Activated naive CD8-positive, alpha-beta T cell treated with anti-CD3 and anti-CD28 coated beads for 36 hours (primary cell): ENCODE measurements around the gene PRR18. TPM values are rescaled to one million over a fixed set of nuclear protein-coding genes. Genes with fewer than 3 reads are reported as not detected.

ENCODE experiments used
- DNase-seq: peaks from one replicate; pipeline ENCODE4 v3.0.0; 2021
- H3K27ac Mint-ChIP-seq: one replicate; pipeline ENCODE4 v1.8.0; 2022; ENCODE audit warnings: mild to moderate bottlenecking, moderate library complexity, mixed read lengths
- H3K27me3 Mint-ChIP-seq: one replicate; pipeline ENCODE4 v1.8.0; 2022; ENCODE audit warnings: mild to moderate bottlenecking, mixed read lengths
- H3K36me3 Mint-ChIP-seq: one replicate; pipeline ENCODE4 v1.8.0; 2021; ENCODE audit warnings: mild to moderate bottlenecking, mixed read lengths
- H3K4me1 Mint-ChIP-seq: one replicate; pipeline ENCODE4 v1.8.0; 2021; ENCODE audit warnings: mixed read lengths
- H3K4me3 Mint-ChIP-seq: one replicate; pipeline ENCODE4 v1.8.0; 2022; ENCODE audit warnings: mild to moderate bottlenecking, moderate library complexity, mixed read lengths
- H3K9me3 Mint-ChIP-seq: one replicate; pipeline ENCODE4 v1.8.0; 2022; ENCODE audit warnings: mixed read lengths
- total RNA-seq, 2 experiments: library from RNA; stranded (reverse); gene quantifications; one replicate each; pipeline ENCODE4 v1.2.3, GENCODE V29; 2021

PRR18 gene
- total RNA-seq, 2 experiments from 2014 or later, result 0.08 to 0.33 TPM

GRCh38 chr6:166317261-166318212 lies 9.3 kb upstream of the PRR18 start:
- Mint-ChIP-seq H3K27ac (no peak overlapping the region), H3K9me3 (no peaks in the 10 kb centered on the region), H3K36me3 (no peaks in the 10 kb centered on the region), H3K4me1 (no peaks in the 10 kb centered on the region), H3K4me3 (no peak overlapping the region), H3K27me3 (no peaks in the 10 kb centered on the region)
- no peak for DNase-seq

GRCh38 chr6:166315436-166315835 lies 7.2 kb upstream of the PRR18 start:
- no peaks in the 10 kb centered on the region for H3K36me3 Mint-ChIP-seq
- H3K4me1 Mint-ChIP-seq, result no peaks in the 10 kb centered on the region
- H3K9me3 Mint-ChIP-seq, result no peaks in the 10 kb centered on the region
- H3K27ac Mint-ChIP-seq, result no peak overlapping the region
- peaks cover under 1% of the 10 kb centered on the region for H3K27me3 Mint-ChIP-seq
- DNase-seq, result no peak
- no peak overlapping the region for H3K4me3 Mint-ChIP-seq

DNA sequence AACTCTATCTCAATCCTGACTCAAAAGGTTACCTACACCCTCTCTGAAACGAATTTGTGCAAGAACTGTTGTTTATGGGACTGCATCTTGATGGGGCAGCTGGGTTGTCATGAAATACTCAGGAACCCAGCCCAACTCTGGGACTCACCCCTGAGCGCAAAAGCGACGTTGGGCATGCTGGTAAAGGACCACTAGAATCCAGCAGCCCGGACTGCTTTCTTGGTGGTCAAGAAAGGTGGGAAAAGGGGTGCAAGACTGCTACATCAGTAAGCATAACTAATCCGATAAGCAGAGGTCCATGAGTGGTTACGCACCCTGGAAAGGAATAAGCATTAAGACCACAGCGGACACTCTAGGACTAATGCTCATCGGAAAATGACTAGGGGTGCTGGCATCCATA lies 6.3 kb upstream of the PRR18 start:
- no peaks in the 10 kb centered on the region for H3K4me1 Mint-ChIP-seq
- DNase-seq, result no peak
- H3K27me3 Mint-ChIP-seq, result peaks cover 10% of the 10 kb centered on the region
- H3K27ac Mint-ChIP-seq, result no peak overlapping the region
- no peak overlapping the region for H3K4me3 Mint-ChIP-seq
- H3K9me3 Mint-ChIP-seq, result no peaks in the 10 kb centered on the region
- H3K36me3 Mint-ChIP-seq, result no peaks in the 10 kb centered on the region

DNA sequence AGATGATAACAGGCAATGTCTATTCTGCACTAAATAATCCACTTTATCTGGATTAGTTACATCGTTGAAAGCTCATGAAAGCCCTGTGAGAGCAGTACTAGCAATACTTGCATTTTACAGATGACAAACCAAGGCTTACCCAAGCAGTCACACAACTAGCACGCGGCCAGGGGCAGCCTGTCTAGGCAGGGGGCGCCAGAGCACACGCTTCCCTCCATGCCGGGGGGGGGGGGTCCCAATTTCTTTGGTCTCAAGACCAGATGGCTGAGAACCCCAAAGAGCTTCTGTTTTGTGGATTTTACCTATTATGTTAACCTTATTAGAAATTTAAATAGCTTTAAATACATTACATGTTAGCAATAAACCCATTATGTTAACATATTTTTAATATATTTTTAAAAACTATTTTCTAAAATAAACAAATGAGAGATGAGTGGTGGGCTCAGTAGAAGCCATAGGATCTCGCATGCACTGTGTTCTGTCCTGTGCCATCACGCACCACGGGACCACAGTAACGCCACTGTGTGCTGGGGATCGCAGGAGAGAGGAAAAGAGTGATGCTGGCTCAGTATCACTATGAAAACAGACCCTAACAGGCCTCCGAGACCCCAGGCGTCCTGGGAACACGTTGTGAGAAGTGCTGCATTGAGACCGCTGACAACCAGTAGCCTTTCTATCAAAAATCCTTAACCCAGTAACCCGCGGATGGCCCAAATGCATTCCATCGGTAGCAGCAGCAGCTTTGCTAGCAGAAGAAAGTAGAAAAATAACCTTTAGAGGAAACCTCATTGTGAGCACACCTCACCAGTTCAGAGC lies 5.3 kb upstream of the PRR18 start:
- DNase-seq, result peak; percentile 50
- peaks cover 2% of the 10 kb centered on the region for H3K4me1 Mint-ChIP-seq
- H3K27me3 Mint-ChIP-seq, result peaks cover 20% of the 10 kb centered on the region
- no peak overlapping the region for H3K27ac Mint-ChIP-seq
- no peaks in the 10 kb centered on the region for H3K36me3 Mint-ChIP-seq
- H3K4me3 Mint-ChIP-seq, result no peak overlapping the region
- no peaks in the 10 kb centered on the region for H3K9me3 Mint-ChIP-seq

GRCh38 chr6:166312832-166313231 lies 4.6 kb upstream of the PRR18 start:
- Mint-ChIP-seq H3K36me3 (no peaks in the 10 kb centered on the region), H3K27ac (no peak overlapping the region), H3K27me3 (peaks cover 20% of the 10 kb centered on the region), H3K4me1 (peaks cover 2% of the 10 kb centered on the region), H3K9me3 (no peaks in the 10 kb centered on the region), H3K4me3 (no peak overlapping the region)
- DNase-seq, result no peak

- no peaks in the 10 kb centered on the region for H3K36me3 Mint-ChIP-seq
- H3K9me3 Mint-ChIP-seq, result no peaks in the 10 kb centered on the region
- no peak overlapping the region for H3K27ac Mint-ChIP-seq
- peaks cover 34% of the 10 kb centered on the region for H3K27me3 Mint-ChIP-seq
- no peak overlapping the region for H3K4me3 Mint-ChIP-seq
- peaks cover 2% of the 10 kb centered on the region for H3K4me1 Mint-ChIP-seq
- DNase-seq, result no peak
These were observed 2.4 kb upstream of the PRR18 start for GRCh38 chr6:166310634-166311033.

- Mint-ChIP-seq H3K27me3 (peaks cover 40% of the 10 kb centered on the region), H3K36me3 (no peaks in the 10 kb centered on the region), H3K4me3 (no peak overlapping the region), H3K9me3 (no peaks in the 10 kb centered on the region), H3K4me1 (peaks cover 2% of the 10 kb centered on the region), H3K27ac (no peak overlapping the region)
- no peak for DNase-seq
These were observed 1.8 kb upstream of the PRR18 start for GRCh38 chr6:166309977-166310376.

DNA sequence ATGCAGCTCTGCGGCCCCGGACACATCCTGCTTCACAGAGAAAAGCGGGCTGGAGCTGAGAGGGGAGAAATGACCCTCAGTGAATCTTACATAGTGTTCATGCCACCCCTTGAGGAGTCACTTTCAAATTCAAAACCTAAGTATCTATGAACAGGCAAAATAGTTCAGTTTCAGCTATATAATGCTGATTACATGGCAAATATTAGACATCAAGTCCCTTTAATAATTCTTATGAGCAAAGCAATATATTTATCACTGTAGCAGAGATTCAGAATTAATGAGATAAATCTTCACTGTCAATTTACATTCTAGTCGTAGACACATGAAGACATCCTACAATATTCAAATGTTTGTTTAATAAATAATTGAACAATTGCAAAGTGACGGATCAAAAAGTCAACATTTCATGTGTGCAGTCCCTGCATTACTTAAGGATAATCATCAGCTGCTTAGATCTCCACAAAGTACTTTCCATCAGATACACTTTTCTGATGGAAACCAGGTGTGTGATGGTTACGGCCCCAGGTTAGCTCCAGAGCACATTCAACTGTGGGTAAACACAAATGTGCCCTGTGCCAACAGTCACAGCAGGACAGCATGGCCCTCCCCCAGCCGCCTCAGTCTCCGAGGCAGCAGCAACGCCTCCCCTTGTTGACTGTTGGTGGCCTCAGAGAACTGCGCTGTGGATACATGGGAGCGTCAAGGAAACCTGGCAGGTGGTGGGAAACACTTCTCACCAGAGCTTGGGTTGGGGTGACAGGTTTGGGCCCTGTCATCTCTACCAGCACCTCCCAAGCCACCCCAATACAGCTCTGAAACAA lies 787 bp upstream of the PRR18 start:
- peak overlapping the region; percentile 43 for H3K4me3 Mint-ChIP-seq
- no peak for DNase-seq
- no peaks in the 10 kb centered on the region for H3K9me3 Mint-ChIP-seq
- H3K4me1 Mint-ChIP-seq, result peaks cover 2% of the 10 kb centered on the region
- H3K27me3 Mint-ChIP-seq, result peaks cover 46% of the 10 kb centered on the region
- H3K27ac Mint-ChIP-seq, result no peak overlapping the region
- no peaks in the 10 kb centered on the region for H3K36me3 Mint-ChIP-seq

DNA sequence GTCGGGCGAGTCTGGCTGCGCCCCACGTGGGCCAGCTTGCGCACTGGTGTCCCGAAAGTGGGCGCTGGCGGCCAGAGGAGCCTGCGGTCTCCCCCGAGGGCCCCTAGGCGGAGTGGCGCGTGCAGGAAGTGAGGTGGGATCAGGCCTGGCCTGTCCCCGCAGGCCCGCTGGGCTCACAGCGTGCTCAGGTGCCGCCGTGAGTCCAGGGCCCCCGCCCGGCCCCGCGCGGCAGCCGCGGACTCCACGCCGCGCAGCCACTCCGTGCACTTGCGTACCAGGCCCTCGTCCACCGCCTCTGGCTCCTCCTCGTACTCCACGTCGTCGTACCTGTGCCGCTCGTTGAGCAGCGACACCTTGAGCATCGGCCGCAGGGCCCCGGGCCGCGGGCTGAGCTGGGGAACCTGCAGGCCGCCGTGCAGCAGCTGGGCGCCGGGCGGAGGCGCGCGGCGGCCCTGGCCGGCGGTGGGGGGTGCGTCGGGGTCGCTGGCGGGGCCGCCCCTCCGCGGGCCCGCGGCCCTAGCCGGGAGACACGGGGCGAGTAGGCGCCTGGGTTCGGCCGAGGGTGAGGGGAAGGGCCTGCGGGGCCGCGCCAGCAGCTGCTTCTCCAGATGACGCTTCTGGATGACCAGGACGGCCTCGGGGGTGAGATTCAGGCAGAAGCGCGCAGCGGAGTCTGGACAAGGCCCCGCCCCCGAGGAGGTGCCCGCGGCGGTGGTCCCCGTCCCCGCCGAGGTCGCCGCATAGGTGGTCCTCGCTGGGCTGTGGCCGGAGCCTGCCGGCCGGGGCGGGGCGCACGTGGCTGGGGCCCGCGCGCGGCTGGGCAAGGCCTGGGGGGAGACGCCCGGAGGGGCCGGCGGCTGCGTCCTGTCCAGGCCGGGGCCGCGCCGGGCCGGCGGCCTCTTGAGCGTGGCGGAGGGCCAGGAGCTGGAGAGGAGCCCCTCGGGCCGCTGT lies 835 bp downstream of the PRR18 start:
- Mint-ChIP-seq H3K27ac (no peak overlapping the region), H3K27me3 (peaks cover 62% of the 10 kb centered on the region), H3K36me3 (no peaks in the 10 kb centered on the region), H3K4me1 (peaks cover 2% of the 10 kb centered on the region), H3K9me3 (no peaks in the 10 kb centered on the region), H3K4me3 (no peak overlapping the region)
- DNase-seq, result peak; percentile 11

GRCh38 chr6:166306378-166307081 lies 1.7 kb downstream of the PRR18 start:
- Mint-ChIP-seq H3K9me3 (no peaks in the 10 kb centered on the region), H3K4me1 (peaks cover 2% of the 10 kb centered on the region), H3K4me3 (no peak overlapping the region), H3K36me3 (no peaks in the 10 kb centered on the region), H3K27ac (no peak overlapping the region), H3K27me3 (peaks cover 65% of the 10 kb centered on the region)
- DNase-seq, result no peak

- Mint-ChIP-seq H3K27me3 (peaks cover 65% of the 10 kb centered on the region), H3K4me1 (peaks cover 2% of the 10 kb centered on the region), H3K36me3 (no peaks in the 10 kb centered on the region), H3K27ac (no peak overlapping the region), H3K9me3 (no peaks in the 10 kb centered on the region), H3K4me3 (no peak overlapping the region)
- DNase-seq, result no peak
These were observed 2.6 kb downstream of the PRR18 start for GRCh38 chr6:166305562-166306117.

GRCh38 chr6:166304106-166304505 lies 4.1 kb downstream of the PRR18 start:
- no peak for DNase-seq
- Mint-ChIP-seq H3K4me3 (no peak overlapping the region), H3K36me3 (no peaks in the 10 kb centered on the region), H3K27ac (no peak overlapping the region), H3K27me3 (peaks cover 59% of the 10 kb centered on the region), H3K9me3 (no peaks in the 10 kb centered on the region), H3K4me1 (peaks cover 2% of the 10 kb centered on the region)
